Gastrocnemius medialis (tissue), 4 donors: ENCODE measurements around the gene HOXB8.

ENCODE experiments used
- POLR2A ChIP-seq, 2 donors: fragments of 450-650 bp; IDR thresholded peaks; one replicate each; pipeline ENCODE4 v1.6.1; 2017; ENCODE audit warnings: antibody characterized with exemption in 2 of 2, mild to moderate bottlenecking in 2 of 2, moderate library complexity in 2 of 2
- TF ChIP-seq, protein P1 (sequence below), 5 experiments: fragments of 450-650 bp in 3 of 5; fragments of 200-600 bp in 2 of 5; sonication (generic) in 2 of 5; IDR thresholded peaks in 4 of 5; conservative IDR thresholded peaks in 1 of 5; 1 replicate in 4 of 5; 2 replicates in 1 of 5; pipeline ENCODE4 v1.5.1; 2016 to 2019; ENCODE audit warnings: antibody characterized with exemption in 5 of 5, mild to moderate bottlenecking in 3 of 5, moderate library complexity in 3 of 5

DNA sequence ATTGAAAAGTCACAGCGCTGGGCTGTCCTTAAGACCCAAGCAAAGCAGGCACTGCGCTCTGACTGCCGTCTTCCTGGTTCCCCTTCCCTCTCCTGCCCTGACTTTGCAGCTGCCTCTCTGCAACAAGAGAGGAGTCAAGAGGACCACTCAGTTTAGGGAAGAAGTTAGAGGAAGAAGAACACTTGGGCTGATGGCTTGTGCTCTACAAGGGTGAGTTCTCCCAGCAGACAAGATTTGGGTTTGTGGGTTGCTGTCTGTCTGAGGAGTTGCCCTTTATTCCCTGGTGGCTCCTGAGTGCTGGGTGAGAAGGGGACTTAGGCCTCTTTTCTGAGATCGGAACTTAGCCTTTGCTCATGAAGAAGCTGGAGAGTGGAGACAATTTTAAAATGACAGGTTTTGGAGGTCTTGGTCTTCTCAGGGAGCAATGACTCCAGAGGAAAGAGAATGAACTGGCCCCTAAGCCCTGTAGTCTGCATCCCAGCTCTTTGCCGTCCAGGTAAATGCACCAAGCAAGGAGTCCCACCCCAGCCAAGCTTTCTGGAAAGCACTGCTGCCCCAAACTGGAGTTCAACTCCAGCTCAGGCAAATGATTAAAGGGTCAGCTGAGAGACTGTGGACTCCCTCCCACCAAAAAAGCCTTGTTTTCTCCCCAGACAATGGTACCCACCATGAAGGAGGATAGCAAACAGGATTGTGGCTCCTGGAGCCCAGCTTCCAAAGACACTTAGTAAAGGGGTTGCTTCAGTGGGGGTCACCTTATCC, 13.7 kb upstream of the HOXB8 start:
- TF ChIP-seq POLR2A (IDR thresholded peaks at IDR 0.05), result no peak
- TF ChIP-seq, protein P1, sequence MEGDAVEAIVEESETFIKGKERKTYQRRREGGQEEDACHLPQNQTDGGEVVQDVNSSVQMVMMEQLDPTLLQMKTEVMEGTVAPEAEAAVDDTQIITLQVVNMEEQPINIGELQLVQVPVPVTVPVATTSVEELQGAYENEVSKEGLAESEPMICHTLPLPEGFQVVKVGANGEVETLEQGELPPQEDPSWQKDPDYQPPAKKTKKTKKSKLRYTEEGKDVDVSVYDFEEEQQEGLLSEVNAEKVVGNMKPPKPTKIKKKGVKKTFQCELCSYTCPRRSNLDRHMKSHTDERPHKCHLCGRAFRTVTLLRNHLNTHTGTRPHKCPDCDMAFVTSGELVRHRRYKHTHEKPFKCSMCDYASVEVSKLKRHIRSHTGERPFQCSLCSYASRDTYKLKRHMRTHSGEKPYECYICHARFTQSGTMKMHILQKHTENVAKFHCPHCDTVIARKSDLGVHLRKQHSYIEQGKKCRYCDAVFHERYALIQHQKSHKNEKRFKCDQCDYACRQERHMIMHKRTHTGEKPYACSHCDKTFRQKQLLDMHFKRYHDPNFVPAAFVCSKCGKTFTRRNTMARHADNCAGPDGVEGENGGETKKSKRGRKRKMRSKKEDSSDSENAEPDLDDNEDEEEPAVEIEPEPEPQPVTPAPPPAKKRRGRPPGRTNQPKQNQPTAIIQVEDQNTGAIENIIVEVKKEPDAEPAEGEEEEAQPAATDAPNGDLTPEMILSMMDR (IDR thresholded peaks at IDR 0.05 in 4 of 5, conservative IDR thresholded peaks at IDR 0.05 in 1 of 5), result no peak
